OCI-LY7 (cell line): Measurements from ENCODE around the gene FASTK. TPM values are rescaled to one million over a fixed set of nuclear protein-coding genes. Genes with fewer than 3 reads are reported as not detected.

ENCODE experiments used
- BruUV-seq: library from RNA; stranded (reverse); fragments of 400-500 nt; replicated peaks from 2 replicates; lab custom pipeline; 2021; lab: Mats Ljungman, UMichigan
- CTCF ChIA-PET: fragments of 300-600 bp; sonication (Branson Sonifier 250); formaldehyde crosslinking; loops from one replicate; lab custom pipeline; 2022; ENCODE audit warnings: antibody characterized with exemption; ENCODE audit not compliant: unreplicated experiment; lab: Charles Lee
- POLR2A ChIA-PET: fragments of 300-600 bp; sonication (Branson Sonifier 250); formaldehyde crosslinking; loops from one replicate; lab custom pipeline; 2022; ENCODE audit warnings: antibody characterized with exemption; lab: Charles Lee
- DNase-seq: peaks from one replicate; pipeline ENCODE4 v3.0.0-alpha.2; 2015; ENCODE audit warnings: low spot score
- H2AFZ ChIP-seq: fragments of 200-600 bp; sonication (generic), shearing (Covaris generic); 2 replicates; pipeline ENCODE4 v1.6.1; 2014; ENCODE audit warnings: mild to moderate bottlenecking, antibody characterized with exemption, low read length, moderate library complexity
- H3K27ac ChIP-seq: fragments of 200-600 bp; sonication (generic); 2 replicates; pipeline ENCODE4 v1.5.1; 2014; ENCODE audit warnings: mixed run types, low read depth, mild to moderate bottlenecking, moderate library complexity, low read length, inconsistent platforms; ENCODE audit not compliant: poor library complexity, severe bottlenecking
- H3K36me3 ChIP-seq: fragments of 200-600 bp; sonication (generic); 2 replicates; pipeline ENCODE4 v1.6.1; 2014; ENCODE audit warnings: mild to moderate bottlenecking, antibody characterized with exemption, low read length, moderate library complexity, mixed read lengths; ENCODE audit not compliant: insufficient read depth
- H3K4me1 ChIP-seq: fragments of 200-600 bp; sonication (generic); 2 replicates; pipeline ENCODE4 v1.5.1; 2014; ENCODE audit warnings: mild to moderate bottlenecking, low read length; ENCODE audit not compliant: insufficient read depth, poor library complexity, severe bottlenecking
- H3K4me2 ChIP-seq: fragments of 200-600 bp; sonication (generic); 2 replicates; pipeline ENCODE4 v1.6.1; 2014; ENCODE audit warnings: mild to moderate bottlenecking, low read length
- H3K4me3 ChIP-seq: fragments of 200-600 bp; sonication (generic); 2 replicates; pipeline ENCODE4 v1.5.1; 2014; ENCODE audit warnings: mild to moderate bottlenecking, low read depth, low read length; ENCODE audit not compliant: poor library complexity, severe bottlenecking
- H3K79me2 ChIP-seq: fragments of 200-600 bp; sonication (generic); 2 replicates; pipeline ENCODE4 v1.6.1; 2016; ENCODE audit warnings: low read depth, mild to moderate bottlenecking, low read length, moderate library complexity, mixed read lengths; ENCODE audit not compliant: insufficient read depth
- H3K9me2 ChIP-seq: fragments of 200-600 bp; sonication (generic); 2 replicates; pipeline ENCODE4 v1.6.1; 2016; ENCODE audit warnings: mild to moderate bottlenecking, low read length, mixed read lengths; ENCODE audit not compliant: insufficient read depth
- H3K9me3 ChIP-seq: fragments of 200-600 bp; sonication (generic); 2 replicates; pipeline ENCODE4 v1.6.1; 2014; ENCODE audit warnings: mild to moderate bottlenecking, mixed run types, low read length, mixed read lengths
- H4K20me1 ChIP-seq: fragments of 200-600 bp; sonication (generic); 2 replicates; pipeline ENCODE4 v1.6.1; 2014; ENCODE audit warnings: mild to moderate bottlenecking, antibody characterized with exemption, low read length, moderate library complexity, mixed read lengths; ENCODE audit not compliant: insufficient read depth
- CTCF ChIP-seq: fragments of 200-600 bp; sonication (generic); conservative IDR thresholded peaks from 2 replicates; pipeline ENCODE4 v1.5.1; 2014; ENCODE audit warnings: mild to moderate bottlenecking, antibody characterized with exemption, low read length, moderate library complexity, mixed read lengths
- EZH2phosphoT487 ChIP-seq: fragments of 200-600 bp; sonication (generic); IDR thresholded peaks from 2 replicates; pipeline ENCODE4 v1.6.1; 2018; ENCODE audit warnings: low read depth, borderline replicate concordance, mild to moderate bottlenecking, mixed run types, antibody characterized with exemption, low read length, moderate library complexity, mixed read lengths
- intact Hi-C: fragments of 100-400 bp; cut with micrococcal nuclease; formaldehyde crosslinking; loops from one replicate; pipeline ENCODE4 v1.10.0; 2022; ENCODE audit not compliant: unreplicated experiment
- total RNA-seq, 2 experiments: library from RNA; depleted of rRNA in 1 of 2; stranded (reverse); fragments of >200 nt in 1 of 2; shearing (Covaris generic) in 1 of 2; gene quantifications; 2 replicates each; pipeline ENCODE4 v1.2.3, GENCODE V29; 2014 to 2022

FASTK gene
- total RNA-seq, 2 experiments from 2014 or later, result 90.5 to 118 TPM

GRCh38 chr7:151076863-151077704 lies 3.5 kb downstream of the FASTK start:
- Histone ChIP-seq H3K9me3 (no peaks in the 10 kb centered on the region), H4K20me1 (no peaks in the 10 kb centered on the region), H3K4me2 (no peak overlapping the region), H3K4me1 (peaks cover 31% of the 10 kb centered on the region), H3K79me2 (peaks cover 18% of the 10 kb centered on the region; the same call in 1 of the 2 replicates), H2AFZ (no peak overlapping the region), H3K4me3 (no peak overlapping the region), H3K36me3 (peaks cover 72% of the 10 kb centered on the region), H3K9me2 (no peaks in the 10 kb centered on the region), H3K27ac (no peak overlapping the region)
- BruUV-seq, result no TSS peak
- TF ChIP-seq CTCF (0 out of 2 replicates have a peak, but pooled peaks have one; percentile 34), EZH2phosphoT487 (no peak)
- no peak for DNase-seq
- ChIA-PET POLR2A (interaction anchor here (1.0 to 1.3 kb wide), 2 partner anchors 8 to 17 kb away, joined by 3 read pairs; no protein-coding TSS in a partner anchor), CTCF (no interaction called here)
- intact Hi-C loops, result no loop called here

GRCh38 chr7:151075978-151076426 lies 4.6 kb downstream of the FASTK start:
- H3K79me2 ChIP-seq, result peaks cover 16% of the 10 kb centered on the region; the same call in 1 of the 2 replicates
- no peaks in the 10 kb centered on the region for H3K9me2 ChIP-seq
- no peaks in the 10 kb centered on the region for H3K9me3 ChIP-seq
- no peak overlapping the region for H3K4me2 ChIP-seq
- ChIA-PET CTCF (no interaction called here), POLR2A (interaction anchor here (0.6 to 1.3 kb wide), 2 partner anchors 9 to 37 kb away, joined by 3 to 5 read pairs; no protein-coding TSS in a partner anchor)
- H3K27ac ChIP-seq, result no peak overlapping the region
- BruUV-seq, result TSS peak; percentile 72
- H2AFZ ChIP-seq, result no peak overlapping the region
- DNase-seq, result no peak
- no peak overlapping the region for H3K4me3 ChIP-seq
- intact Hi-C loops, result no loop called here
- peaks cover 83% of the 10 kb centered on the region for H3K36me3 ChIP-seq
- H3K4me1 ChIP-seq, result peaks cover 20% of the 10 kb centered on the region
- TF ChIP-seq EZH2phosphoT487 (no peak), CTCF (no peak)
- H4K20me1 ChIP-seq, result no peaks in the 10 kb centered on the region

GRCh38 chr7:151075662-151075971 lies 5.0 kb downstream of the FASTK start:
- POLR2A ChIA-PET, result no interaction called here
- Histone ChIP-seq H3K4me1 (peaks cover 18% of the 10 kb centered on the region), H3K36me3 (peaks cover 87% of the 10 kb centered on the region), H3K27ac (no peak overlapping the region), H2AFZ (no peak overlapping the region), H4K20me1 (no peaks in the 10 kb centered on the region), H3K4me2 (no peak overlapping the region), H3K4me3 (no peak overlapping the region), H3K9me3 (no peaks in the 10 kb centered on the region), H3K79me2 (peaks cover 16% of the 10 kb centered on the region; the same call in 1 of the 2 replicates), H3K9me2 (no peaks in the 10 kb centered on the region)
- CTCF ChIA-PET, result interaction anchor here (0.5 kb wide), 1 partner anchor 48 kb away, joined by 3 read pairs; no protein-coding TSS in a partner anchor
- no peak for TF ChIP-seq EZH2phosphoT487
- TF ChIP-seq CTCF, result no peak
- intact Hi-C loops, result no loop called here
- no peak for DNase-seq
- no TSS peak for BruUV-seq
